ENCODE measurements around the gene DUSP8. TPM values are rescaled to one million over a fixed set of nuclear protein-coding genes. Genes with fewer than 3 reads are reported as not detected.
"Not testable (repeated sequence)": the region's sequence is repeated elsewhere in the genome, so short reads cannot be mapped to it uniquely, and the experiment has no call there.

DUSP8 gene
- total RNA-seq, 5 donors from 2014 or later (not counting 1 experiment from before 2014, with no cell fraction given) = 5.2 to 64.3 (median 8.7) TPM

GRCh38 chr11:1595994-1596575, 24.0 kb upstream of the DUSP8 start:
- H3K36me3 ChIP-seq (ENCODE audit: control insufficient read depth in 2 of 2, extremely low read depth in 1 of 2, insufficient read depth in 1 of 2, low read length in 1 of 2); ATAC-seq (replicated peaks in 1 of 4); H3K36me3 Mint-ChIP-seq; H3K4me3 ChIP-seq (ENCODE audit: control insufficient read depth in 1 of 2, extremely low read depth in 1 of 2, low read length in 1 of 2); DNase-seq; H3K4me1 ChIP-seq (ENCODE audit: control insufficient read depth in 1 of 2, extremely low read depth in 1 of 2, insufficient read depth in 2 of 2, low read length in 2 of 2); H3K4me3 Mint-ChIP-seq; POLR2A ChIA-PET; H3K9me3 Mint-ChIP-seq; H3K9me3 ChIP-seq; H3K27ac ChIP-seq (ENCODE audit: low read length): not testable (repeated sequence)
- H3K27me3 ChIP-seq (replicated peaks in 1 of 2; ENCODE audit: control insufficient read depth in 2 of 2, extremely low read depth in 1 of 2, insufficient read depth in 2 of 2, low read length in 1 of 2) = peaks cover 4 to 29% of the 10 kb centered on the region in 2 experiments
- peaks cover 16 to 35% of the 10 kb centered on the region in 2 donors for H3K27me3 Mint-ChIP-seq
- WGBS (ENCODE audit: insufficient coverage) = 62% methylated on average over 9 of the region's 11 CpGs
- peaks cover 8 to 22% (median 19%) of the 10 kb centered on the region in 3 donors for H3K4me1 Mint-ChIP-seq
- peak overlapping the region in 1 of 2 donors; percentile 25 for H3K27ac Mint-ChIP-seq
- CTCF ChIA-PET = interaction anchor here in 1 of 2 donors (1.6 kb wide), 1 partner anchor 49 kb away, joined by 3 read pairs; no protein-coding TSS in a partner anchor

GRCh38 chr11:1592628-1593027, 20.6 kb upstream of the DUSP8 start:
- no peak overlapping the region for H3K27ac ChIP-seq (ENCODE audit: low read length)
- Mint-ChIP-seq H3K9me3 (peaks cover 0 to 4% (median 0%) of the 10 kb centered on the region in 3 donors), H3K27ac (no peak overlapping the region), H3K4me3 (no peak overlapping the region), H3K4me1 (peaks cover 27 to 40% (median 31%) of the 10 kb centered on the region in 3 donors), H3K27me3 (peaks cover 12 to 25% of the 10 kb centered on the region in 2 donors), H3K36me3 (peaks cover 4% of the 10 kb centered on the region)
- ChIA-PET CTCF (no interaction called here), POLR2A (interaction anchor here in 1 of 2 donors (0.7 kb wide), 1 partner anchor 18 kb away, joined by 3 read pairs; no protein-coding TSS in a partner anchor)
- DNase-seq (no peak), ATAC-seq (replicated peaks in 1 of 4) (no peak)
- WGBS (ENCODE audit: insufficient coverage) = 90% methylated on average over 2 of the region's 9 CpGs
- H3K4me3 ChIP-seq (ENCODE audit: control insufficient read depth in 1 of 2, extremely low read depth in 1 of 2, low read length in 1 of 2) = no peak overlapping the region
- no peaks in the 10 kb centered on the region for H3K9me3 ChIP-seq
- H3K36me3 ChIP-seq (ENCODE audit: control insufficient read depth in 2 of 2, extremely low read depth in 1 of 2, insufficient read depth in 1 of 2, low read length in 1 of 2) = no peaks in the 10 kb centered on the region
- peaks cover 2 to 22% of the 10 kb centered on the region in 2 experiments for H3K27me3 ChIP-seq (replicated peaks in 1 of 2; ENCODE audit: control insufficient read depth in 2 of 2, extremely low read depth in 1 of 2, insufficient read depth in 2 of 2, low read length in 1 of 2)
- H3K4me1 ChIP-seq (ENCODE audit: control insufficient read depth in 1 of 2, extremely low read depth in 1 of 2, insufficient read depth in 2 of 2, low read length in 2 of 2) = peaks cover 3 to 31% of the 10 kb centered on the region in 2 experiments

GRCh38 chr11:1589996-1590395, 17.9 kb upstream of the DUSP8 start:
- Mint-ChIP-seq H3K4me1 (peaks cover 25 to 30% (median 25%) of the 10 kb centered on the region in 3 donors), H3K27ac (peak overlapping the region; percentile 48 to 65), H3K27me3 (peaks cover 0 to 10% of the 10 kb centered on the region in 2 donors), H3K36me3 (no peaks in the 10 kb centered on the region), H3K9me3 (peaks cover 0 to 4% (median 0%) of the 10 kb centered on the region in 3 donors), H3K4me3 (peak overlapping the region in 1 of 3 donors; percentile 76)
- peaks cover 0 to 12% of the 10 kb centered on the region in 2 experiments for H3K27me3 ChIP-seq (replicated peaks in 1 of 2; ENCODE audit: control insufficient read depth in 2 of 2, extremely low read depth in 1 of 2, insufficient read depth in 2 of 2, low read length in 1 of 2)
- peak overlapping the region; percentile 23 for H3K27ac ChIP-seq (ENCODE audit: low read length)
- H3K9me3 ChIP-seq = no peaks in the 10 kb centered on the region
- WGBS (ENCODE audit: insufficient coverage) = 93% methylated on average over 6 of the region's 6 CpGs
- POLR2A ChIA-PET = no interaction called here
- DNase-seq = no peak
- CTCF ChIA-PET = no interaction called here
- H3K4me1 ChIP-seq (ENCODE audit: control insufficient read depth in 1 of 2, extremely low read depth in 1 of 2, insufficient read depth in 2 of 2, low read length in 2 of 2) = peaks cover 3 to 41% of the 10 kb centered on the region in 2 experiments
- no peak for ATAC-seq (replicated peaks in 1 of 4)
- H3K36me3 ChIP-seq (ENCODE audit: control insufficient read depth in 2 of 2, extremely low read depth in 1 of 2, insufficient read depth in 1 of 2, low read length in 1 of 2) = no peaks in the 10 kb centered on the region
- H3K4me3 ChIP-seq (ENCODE audit: control insufficient read depth in 1 of 2, extremely low read depth in 1 of 2, low read length in 1 of 2) = no peak overlapping the region

GRCh38 chr11:1589191-1589963, 17.3 kb upstream of the DUSP8 start:
- H3K27me3 Mint-ChIP-seq; H3K4me3 ChIP-seq (ENCODE audit: control insufficient read depth in 1 of 2, extremely low read depth in 1 of 2, low read length in 1 of 2); POLR2A ChIA-PET; H3K36me3 ChIP-seq (ENCODE audit: control insufficient read depth in 2 of 2, extremely low read depth in 1 of 2, insufficient read depth in 1 of 2, low read length in 1 of 2); H3K36me3 Mint-ChIP-seq; H3K9me3 ChIP-seq; H3K9me3 Mint-ChIP-seq: not testable (repeated sequence)
- Mint-ChIP-seq H3K27ac (peak overlapping the region; percentile 94 to 97), H3K4me3 (peak overlapping the region; percentile 47 to 76 (median 66)), H3K4me1 (peaks cover 23 to 31% (median 26%) of the 10 kb centered on the region in 3 donors)
- Histone ChIP-seq H3K4me1 (ENCODE audit: control insufficient read depth in 1 of 2, extremely low read depth in 1 of 2, insufficient read depth in 2 of 2, low read length in 2 of 2) (peaks cover 3 to 47% of the 10 kb centered on the region in 2 experiments), H3K27ac (ENCODE audit: low read length) (peak overlapping the region; percentile 59), H3K27me3 (replicated peaks in 1 of 2; ENCODE audit: control insufficient read depth in 2 of 2, extremely low read depth in 1 of 2, insufficient read depth in 2 of 2, low read length in 1 of 2) (peaks cover 0 to 12% of the 10 kb centered on the region in 2 experiments)
- ATAC-seq (replicated peaks in 1 of 4) (peak; percentile 60 to 92 (median 88)), DNase-seq (peak in 8 of 35 experiments; percentile 4 to 65 (median 12))
- WGBS (ENCODE audit: insufficient coverage) = 43% methylated on average over 3 of the region's 10 CpGs
- CTCF ChIA-PET = interaction anchor here (0.5 to 1.6 kb wide), 4 partner anchors 14 to 258 kb away, joined by 3 to 9 read pairs (median 4); no protein-coding TSS in a partner anchor

GRCh38 chr11:1586699-1587098, 14.6 kb upstream of the DUSP8 start:
- no CpG with 5 or more reads among the region's 2 CpGs for WGBS (ENCODE audit: insufficient coverage)
- ChIA-PET POLR2A (no interaction called here), CTCF (no interaction called here)
- no peak for DNase-seq
- H3K4me3 ChIP-seq (ENCODE audit: control insufficient read depth in 1 of 2, extremely low read depth in 1 of 2, low read length in 1 of 2) = no peak overlapping the region
- no peak for ATAC-seq (replicated peaks in 1 of 4)
- H3K9me3 ChIP-seq = no peaks in the 10 kb centered on the region
- Mint-ChIP-seq H3K27me3 (peaks cover 0 to 5% of the 10 kb centered on the region in 2 donors), H3K27ac (peak overlapping the region; percentile 44 to 45), H3K4me3 (no peak overlapping the region), H3K4me1 (peaks cover 23 to 37% (median 31%) of the 10 kb centered on the region in 3 donors), H3K9me3 (peaks cover 0 to 4% (median 0%) of the 10 kb centered on the region in 3 donors), H3K36me3 (no peaks in the 10 kb centered on the region)
- no peaks in the 10 kb centered on the region for H3K36me3 ChIP-seq (ENCODE audit: control insufficient read depth in 2 of 2, extremely low read depth in 1 of 2, insufficient read depth in 1 of 2, low read length in 1 of 2)
- peaks cover 3 to 56% of the 10 kb centered on the region in 2 experiments for H3K4me1 ChIP-seq (ENCODE audit: control insufficient read depth in 1 of 2, extremely low read depth in 1 of 2, insufficient read depth in 2 of 2, low read length in 2 of 2)
- H3K27me3 ChIP-seq (replicated peaks in 1 of 2; ENCODE audit: control insufficient read depth in 2 of 2, extremely low read depth in 1 of 2, insufficient read depth in 2 of 2, low read length in 1 of 2) = peaks cover 0 to 27% of the 10 kb centered on the region in 2 experiments
- no peak overlapping the region for H3K27ac ChIP-seq (ENCODE audit: low read length)

GRCh38 chr11:1584661-1585370, 12.7 kb upstream of the DUSP8 start, which contains the start of gene KRTAP5-1:
TSS of gene KRTAP5-1 (minus strand) at chr11:1585283. CDS start at chr11:1585249, 34 bp downstream.
- WGBS (ENCODE audit: insufficient coverage) = 12% methylated on average over 5 of the region's 9 CpGs
- DNase-seq; H3K27me3 Mint-ChIP-seq; H3K36me3 Mint-ChIP-seq; POLR2A ChIA-PET; H3K9me3 ChIP-seq; ATAC-seq (replicated peaks in 1 of 4); H3K9me3 Mint-ChIP-seq; H3K36me3 ChIP-seq (ENCODE audit: control insufficient read depth in 2 of 2, extremely low read depth in 1 of 2, insufficient read depth in 1 of 2, low read length in 1 of 2); H3K27ac ChIP-seq (ENCODE audit: low read length); H3K4me3 ChIP-seq (ENCODE audit: control insufficient read depth in 1 of 2, extremely low read depth in 1 of 2, low read length in 1 of 2); CTCF ChIA-PET: not testable (repeated sequence)
- Mint-ChIP-seq H3K27ac (peak within 1 kb of the TSS in 1 of 2 donors; percentile 36), H3K4me1 (peaks cover 17 to 32% (median 26%) of the 10 kb centered on the region in 3 donors), H3K4me3 (peak within 1 kb of the TSS in 1 of 3 donors; percentile 49)
- peaks cover 0 to 24% of the 10 kb centered on the region in 2 experiments for H3K27me3 ChIP-seq (replicated peaks in 1 of 2; ENCODE audit: control insufficient read depth in 2 of 2, extremely low read depth in 1 of 2, insufficient read depth in 2 of 2, low read length in 1 of 2)
- H3K4me1 ChIP-seq (ENCODE audit: control insufficient read depth in 1 of 2, extremely low read depth in 1 of 2, insufficient read depth in 2 of 2, low read length in 2 of 2) = peaks cover 3 to 51% of the 10 kb centered on the region in 2 experiments

All from T-cell (primary cell).